Thymus (tissue), 11 donors: Measurements from ENCODE around the gene FBXO31. TPM values are rescaled to one million over a fixed set of nuclear protein-coding genes. Genes with fewer than 3 reads are reported as not detected.
A peak's percentile ranks its signal among the peaks of the same experiment; 100 is the strongest.

Source experiments
- DNase-seq, 9 donors: peaks; one replicate each; pipeline ENCODE4 v3.0.0-alpha.2; 2013; ENCODE audit warnings: low spot score in 9 of 9, low read depth in 6 of 9, missing footprints in 1 of 9
- H3K27ac ChIP-seq, 2 donors: one replicate each; pipeline ENCODE4 v1.5.1; 2013; ENCODE audit warnings: control low read depth in 1 of 2, low read depth in 1 of 2, low read length in 1 of 2, mild to moderate bottlenecking in 1 of 2, moderate library complexity in 1 of 2
- H3K27me3 ChIP-seq, 2 donors: one replicate each; pipeline ENCODE4 v1.5.1; 2013; ENCODE audit warnings: low read length in 1 of 2; ENCODE audit not compliant: control insufficient read depth in 2 of 2, insufficient read depth in 1 of 2
- H3K36me3 ChIP-seq, 2 donors: one replicate each; pipeline ENCODE4 v1.5.1; 2013; ENCODE audit warnings: low read length in 1 of 2, mild to moderate bottlenecking in 1 of 2, moderate library complexity in 1 of 2; ENCODE audit not compliant: control insufficient read depth in 2 of 2, insufficient read depth in 2 of 2
- H3K4me1 ChIP-seq, 2 donors: one replicate each; pipeline ENCODE4 v1.5.1; 2013; ENCODE audit warnings: low read length in 2 of 2; ENCODE audit not compliant: control insufficient read depth in 2 of 2, insufficient read depth in 2 of 2
- H3K4me3 ChIP-seq, 2 donors: one replicate each; pipeline ENCODE4 v1.5.1; 2013; ENCODE audit warnings: low read length in 2 of 2, control low read depth in 1 of 2, mild to moderate bottlenecking in 1 of 2
- H3K9me3 ChIP-seq, 2 donors: one replicate each; pipeline ENCODE4 v1.5.1; 2013; ENCODE audit warnings: low read length in 1 of 2, mild to moderate bottlenecking in 1 of 2; ENCODE audit not compliant: control insufficient read depth in 2 of 2, insufficient read depth in 1 of 2
- WGBS: extraction: QIAGEN DNeasy Blood & Tissue Kit; methylation state at CpG from one replicate; pipeline ENCODE4 v1.1.7; 2013; 5-methylcytosine and 5-hydroxymethylcytosine counted together
- polyA plus RNA-seq: library from polyadenylated mRNA; stranded (reverse); fragments of 200-250 nt; gene quantifications from one replicate; pipeline ENCODE4 v1.2.3, GENCODE V29; 2013
- total RNA-seq: library from RNA; stranded (reverse); fragments of 120-200 nt; gene quantifications from one replicate; pipeline ENCODE4 v1.2.4, GENCODE V29; 2013
- donor health status: healthy.

The FBXO31 gene
- total and polyA plus RNA-seq, 2 donors, result 11.7 to 27.1 TPM

DNA sequence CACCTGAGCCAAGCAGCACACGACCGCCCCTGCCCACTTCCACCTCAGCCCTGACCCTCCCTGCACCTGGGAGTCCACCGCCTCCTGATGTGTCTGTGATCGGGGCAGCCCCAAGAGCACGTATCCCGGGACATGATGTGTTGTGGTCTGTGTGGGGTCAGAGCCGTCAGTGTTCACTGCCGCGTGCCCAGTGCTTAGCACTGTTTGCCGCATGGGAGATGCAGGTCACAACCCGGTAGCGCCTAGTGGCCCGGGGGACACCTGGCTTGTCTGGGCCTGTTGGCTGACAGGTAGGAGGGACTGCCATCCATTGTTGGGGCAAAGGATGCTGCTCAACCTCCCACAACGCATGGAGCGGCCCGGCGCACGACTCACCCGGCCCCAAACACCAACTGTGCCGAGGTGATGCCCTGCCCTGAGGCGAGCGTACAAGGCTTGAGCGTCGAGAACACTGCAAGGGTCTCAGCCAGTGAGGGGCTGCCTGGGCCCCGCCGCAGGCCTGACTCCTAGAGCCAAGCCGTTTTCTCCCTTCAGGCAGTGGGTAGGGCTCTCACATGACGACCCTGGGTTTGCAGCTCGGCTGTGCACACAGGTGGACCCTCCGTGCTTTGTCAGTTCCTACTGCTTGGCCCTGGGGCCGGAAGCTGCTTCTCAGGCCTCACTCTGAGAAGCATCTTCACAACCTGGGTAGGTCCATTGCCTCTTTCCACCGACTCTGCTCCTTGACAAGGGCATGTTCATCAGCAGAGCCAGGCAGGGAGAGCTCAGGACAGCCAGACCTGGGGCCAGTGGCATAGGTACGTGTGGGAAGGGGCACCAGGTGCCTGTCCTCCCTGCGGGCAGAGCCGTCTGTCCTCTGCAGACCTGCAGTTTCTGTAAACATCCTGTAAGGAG is 60.5 kb downstream of the FBXO31 start:
- no peak overlapping the region for H3K4me3 ChIP-seq
- H3K27me3 ChIP-seq, result no peaks in the 10 kb centered on the region
- H3K9me3 ChIP-seq, result no peaks in the 10 kb centered on the region
- no peak for DNase-seq
- peaks cover 7 to 8% of the 10 kb centered on the region in 2 donors for H3K36me3 ChIP-seq
- peaks cover 4 to 11% of the 10 kb centered on the region in 2 donors for H3K4me1 ChIP-seq
- 96% methylated on average over 35 of the region's 35 CpGs for WGBS
- no peak overlapping the region for H3K27ac ChIP-seq

DNA sequence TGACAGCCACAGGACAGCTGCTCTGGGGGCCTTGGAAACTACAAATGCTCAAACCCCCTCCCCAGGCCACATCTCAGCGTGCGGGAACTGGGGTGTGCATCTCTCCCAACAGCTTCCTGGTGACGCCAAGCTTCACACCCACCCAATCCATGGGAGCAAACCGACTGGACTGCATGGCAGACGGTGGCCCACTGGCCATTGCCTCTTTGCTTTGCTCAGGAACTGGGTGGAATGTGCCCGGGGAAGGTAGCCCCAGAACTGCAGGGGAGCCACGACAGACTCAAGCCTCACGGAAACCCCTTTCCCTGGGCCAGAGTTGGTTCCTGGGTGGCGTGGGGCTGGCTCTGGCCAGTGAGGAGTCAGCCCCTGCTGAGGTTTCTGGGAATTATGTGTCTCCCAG is 61.2 kb downstream of the FBXO31 start:
- H3K27ac ChIP-seq, result no peak overlapping the region
- DNase-seq, result no peak
- WGBS, result 98% methylated on average over 9 of the region's 9 CpGs

GRCh38 chr16:87321336-87322107 is 62.1 kb downstream of the FBXO31 start:
- Histone ChIP-seq H3K27ac (no peak overlapping the region), H3K27me3 (no peaks in the 10 kb centered on the region), H3K9me3 (no peaks in the 10 kb centered on the region), H3K36me3 (peaks cover 0 to 6% of the 10 kb centered on the region in 2 donors), H3K4me3 (no peak overlapping the region), H3K4me1 (peaks cover 8 to 18% of the 10 kb centered on the region in 2 donors)
- WGBS, result 92% methylated on average over 20 of the region's 20 CpGs
- no peak for DNase-seq

More for the DNA sequence above, 61.2 kb downstream of the FBXO31 start:
- no peaks in the 10 kb centered on the region for H3K9me3 ChIP-seq
- peaks cover 4 to 7% of the 10 kb centered on the region in 2 donors for H3K36me3 ChIP-seq
- H3K4me3 ChIP-seq, result no peak overlapping the region
- no peaks in the 10 kb centered on the region for H3K27me3 ChIP-seq
- peaks cover 8 to 15% of the 10 kb centered on the region in 2 donors for H3K4me1 ChIP-seq

- Histone ChIP-seq H3K36me3 (peaks cover 0 to 4% of the 10 kb centered on the region in 2 donors), H3K4me3 (no peak overlapping the region), H3K9me3 (no peaks in the 10 kb centered on the region), H3K4me1 (peaks cover 8 to 21% of the 10 kb centered on the region in 2 donors), H3K27me3 (no peaks in the 10 kb centered on the region), H3K27ac (no peak overlapping the region)
- WGBS, result 98% methylated on average over 12 of the region's 12 CpGs
- DNase-seq, result no peak
Measured at GRCh38 chr16:87320510-87321227, 62.9 kb downstream of the FBXO31 start.

GRCh38 chr16:87319997-87320491 is 63.5 kb downstream of the FBXO31 start:
- H3K4me3 ChIP-seq, result no peak overlapping the region
- H3K9me3 ChIP-seq, result no peaks in the 10 kb centered on the region
- WGBS, result 97% methylated on average over 7 of the region's 7 CpGs
- no peaks in the 10 kb centered on the region for H3K27me3 ChIP-seq
- peaks cover 8 to 27% of the 10 kb centered on the region in 2 donors for H3K4me1 ChIP-seq
- H3K27ac ChIP-seq, result no peak overlapping the region
- peaks cover 0 to 4% of the 10 kb centered on the region in 2 donors for H3K36me3 ChIP-seq
- no peak for DNase-seq

DNA sequence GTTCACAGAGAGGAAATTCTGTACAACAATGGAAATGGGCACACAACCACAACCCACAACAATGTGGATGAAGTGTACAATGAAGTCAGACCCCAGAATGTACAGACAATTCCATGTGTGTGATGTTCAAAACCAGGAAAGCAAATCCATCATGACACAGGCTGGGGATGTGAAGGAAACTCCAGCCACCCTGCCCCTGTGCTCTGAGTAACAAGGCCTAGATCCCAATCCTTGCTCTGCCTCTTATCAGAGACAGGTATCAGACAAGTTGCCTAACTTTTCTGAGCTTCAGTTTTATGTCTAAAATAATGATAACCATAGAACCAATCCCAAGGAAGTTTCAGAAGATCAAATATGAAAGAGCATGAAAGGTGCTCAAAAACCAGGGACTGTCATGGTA is 64.6 kb downstream of the FBXO31 start:
- peaks cover 8 to 22% of the 10 kb centered on the region in 2 donors for H3K4me1 ChIP-seq
- H3K9me3 ChIP-seq, result no peaks in the 10 kb centered on the region
- H3K27ac ChIP-seq, result no peak overlapping the region
- peaks cover 0 to 4% of the 10 kb centered on the region in 2 donors for H3K36me3 ChIP-seq
- H3K4me3 ChIP-seq, result no peak overlapping the region
- H3K27me3 ChIP-seq, result no peaks in the 10 kb centered on the region
- DNase-seq, result no peak

DNA sequence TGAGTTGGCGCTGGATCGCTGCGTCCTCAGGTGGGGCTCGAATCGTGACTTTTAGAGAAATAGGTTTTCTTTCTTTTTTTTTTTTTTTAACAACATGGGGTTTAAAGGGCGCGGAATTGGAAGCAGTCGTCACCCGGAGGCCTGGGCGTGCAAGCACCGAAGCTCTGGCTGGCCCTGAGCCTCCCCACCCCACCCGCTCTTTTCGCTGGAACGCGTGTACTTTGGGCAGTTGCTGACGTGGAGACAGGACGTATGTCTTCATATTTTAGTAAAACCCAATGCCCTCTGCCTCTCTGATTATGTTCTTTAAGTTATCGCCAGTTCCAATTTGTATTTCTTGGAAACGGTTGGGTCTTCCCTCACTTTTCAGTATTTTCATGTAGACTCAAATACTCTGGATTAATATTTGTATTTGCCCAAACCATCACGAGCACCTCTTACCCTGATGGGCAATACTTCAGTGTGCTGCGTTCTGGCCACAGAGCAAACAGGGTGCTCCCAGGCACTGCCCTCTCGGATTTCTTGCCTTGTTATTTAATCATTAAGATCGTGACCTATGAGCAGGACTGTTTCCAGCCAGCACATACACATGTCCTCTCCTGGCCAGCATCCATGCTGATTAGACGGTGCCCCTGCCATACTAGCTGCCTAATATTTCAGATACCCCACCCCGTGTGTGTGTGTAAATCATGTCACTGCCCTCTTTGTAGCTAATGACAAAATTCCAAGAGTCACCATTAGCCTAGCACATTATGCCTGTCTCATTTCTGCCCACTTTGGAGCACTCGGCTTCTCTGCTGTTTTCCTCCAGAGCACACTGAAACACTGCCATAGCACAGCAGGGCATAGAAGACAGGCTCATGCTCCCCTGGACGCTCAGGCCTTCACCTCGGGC is 65.6 kb downstream of the FBXO31 start:
- DNase-seq, result no peak
- no peaks in the 10 kb centered on the region for H3K9me3 ChIP-seq
- peak overlapping the region; percentile 91 to 93 for H3K27ac ChIP-seq
- peaks cover 8 to 22% of the 10 kb centered on the region in 2 donors for H3K4me1 ChIP-seq
- no peaks in the 10 kb centered on the region for H3K27me3 ChIP-seq
- WGBS, result 17% methylated on average over 28 of the region's 28 CpGs
- H3K36me3 ChIP-seq, result peaks cover 0 to 4% of the 10 kb centered on the region in 2 donors
- peak overlapping the region; percentile 99 to 100 for H3K4me3 ChIP-seq
